IMR-90 (cell line): ENCODE results near the gene PMIS2. TPM values are rescaled to one million over a fixed set of nuclear protein-coding genes. Genes with fewer than 3 reads are reported as not detected.

Experiments used
- ATAC-seq: fragments of 200-7000 bp; cut with Tn5 transposase; 2 replicates; pipeline ENCODE4 v1.9.1; 2020; ENCODE audit warnings: low read depth, mild to moderate bottlenecking, moderate library complexity
- BruUV-seq: library from RNA; stranded (reverse); fragments of 400-500 nt; replicated peaks from 2 replicates; lab custom pipeline; 2021; lab: Mats Ljungman, UMichigan
- CTCF ChIA-PET: fragments of 300-600 bp; formaldehyde crosslinking; extraction: SDS; loops from one replicate; lab custom pipeline; 2021; ENCODE audit warnings: antibody characterized with exemption; lab: Yijun Ruan, JAX
- POLR2A ChIA-PET: fragments of 300-600 bp; sonication (Branson Sonifier 250); formaldehyde crosslinking; loops from one replicate; lab custom pipeline; 2022; ENCODE audit warnings: antibody characterized with exemption; ENCODE audit not compliant: unreplicated experiment; lab: Charles Lee
- DNase-seq: peaks from one replicate; pipeline ENCODE4 v3.0.0; 2013
- H2AFZ ChIP-seq: replicated peaks from 2 replicates; pipeline ENCODE3; 2013; ENCODE audit warnings: low read length, mild to moderate bottlenecking; ENCODE audit not compliant: poor library complexity
- H2AK5ac ChIP-seq: 2 replicates; pipeline ENCODE4 v1.6.1; 2013; ENCODE audit warnings: low read depth, low read length, inconsistent platforms
- H2AK9ac ChIP-seq: replicated peaks from 2 replicates; pipeline ENCODE3; 2013; ENCODE audit warnings: mild to moderate bottlenecking, low read depth, low read length, moderate library complexity; ENCODE audit not compliant: poor library complexity
- H2BK120ac ChIP-seq: 2 replicates; pipeline ENCODE4 v1.6.1; 2013; ENCODE audit warnings: low read depth, low read length, inconsistent platforms
- H2BK15ac ChIP-seq: 3 replicates; pipeline ENCODE4 v1.6.1; 2013; ENCODE audit warnings: low read depth, low read length, inconsistent platforms
- H2BK20ac ChIP-seq: 2 replicates; pipeline ENCODE4 v1.6.1; 2013; ENCODE audit warnings: low read depth, mild to moderate bottlenecking, inconsistent platforms, low read length, moderate library complexity
- H2BK5ac ChIP-seq: 2 replicates; pipeline ENCODE4 v1.6.1; 2013; ENCODE audit warnings: mild to moderate bottlenecking, low read depth, low read length, inconsistent platforms; ENCODE audit not compliant: poor library complexity, severe bottlenecking
- H3K14ac ChIP-seq: replicated peaks from 2 replicates; pipeline ENCODE4 v1.6.1; 2013; ENCODE audit warnings: low read depth, low read length, inconsistent platforms
- H3K18ac ChIP-seq: 2 replicates; pipeline ENCODE4 v1.6.1; 2013; ENCODE audit warnings: low read depth, low read length, control low read depth
- H3K23ac ChIP-seq: 2 replicates; pipeline ENCODE4 v1.6.1; 2013; ENCODE audit warnings: low read depth, low read length, inconsistent platforms
- H3K27ac ChIP-seq: 2 replicates; pipeline ENCODE4 v1.5.1; 2013; ENCODE audit warnings: mild to moderate bottlenecking, control low read depth, low read length; ENCODE audit not compliant: insufficient read depth
- H3K27me3 ChIP-seq: 2 replicates; pipeline ENCODE4 v1.6.1; 2013; ENCODE audit warnings: low read length; ENCODE audit not compliant: control insufficient read depth, insufficient read depth
- H3K36me3 ChIP-seq: 2 replicates; pipeline ENCODE4 v1.6.1; 2013; ENCODE audit warnings: low read length, mixed read lengths; ENCODE audit not compliant: control insufficient read depth, insufficient read depth
- H3K4ac ChIP-seq: 2 replicates; pipeline ENCODE4 v1.6.1; 2013; ENCODE audit warnings: low read depth, low read length, inconsistent platforms
- H3K4me1 ChIP-seq: 2 replicates; pipeline ENCODE4 v1.6.1; 2013; ENCODE audit warnings: low read length, mixed read lengths; ENCODE audit not compliant: control insufficient read depth, insufficient read depth
- H3K4me2 ChIP-seq: 2 replicates; pipeline ENCODE4 v1.6.1; 2013; ENCODE audit warnings: low read depth, mild to moderate bottlenecking, control low read depth, low read length, moderate library complexity
- H3K4me3 ChIP-seq: 2 replicates; pipeline ENCODE4 v1.5.1; 2013; ENCODE audit warnings: low read depth, mild to moderate bottlenecking, control low read depth, low read length, moderate library complexity; ENCODE audit not compliant: insufficient read depth
- H3K56ac ChIP-seq: 2 replicates; pipeline ENCODE4 v1.6.1; 2013; ENCODE audit warnings: low read length, inconsistent platforms; ENCODE audit not compliant: insufficient read depth; ENCODE audit errors: extremely low read depth
- H3K79me1 ChIP-seq, 2 experiments: 2 replicates each; pipeline ENCODE4 v1.6.1; 2013; ENCODE audit warnings: low read length in 2 of 2, inconsistent platforms in 1 of 2, low read depth in 1 of 2
- H3K9ac ChIP-seq: 2 replicates; pipeline ENCODE4 v1.6.1; 2013; ENCODE audit warnings: low read depth, low read length, control low read depth
- H3K9me1 ChIP-seq: 2 replicates; pipeline ENCODE4 v1.6.1; 2013; ENCODE audit warnings: low read length, inconsistent platforms; ENCODE audit not compliant: insufficient read depth
- H3K9me3 ChIP-seq: 2 replicates; pipeline ENCODE4 v1.6.1; 2013; ENCODE audit warnings: low read length; ENCODE audit not compliant: control insufficient read depth, insufficient read depth
- H4K20me1 ChIP-seq: 2 replicates; pipeline ENCODE4 v1.6.1; 2013; ENCODE audit warnings: low read length, inconsistent platforms; ENCODE audit not compliant: insufficient read depth
- H4K5ac ChIP-seq: 2 replicates; pipeline ENCODE4 v1.6.1; 2013; ENCODE audit warnings: mild to moderate bottlenecking, low read depth, low read length, control low read depth
- H4K8ac ChIP-seq, 2 experiments: 2 replicates each; pipeline ENCODE4 v1.6.1; 2013; ENCODE audit warnings: low read depth in 2 of 2, low read length in 2 of 2, control low read depth in 1 of 2, inconsistent platforms in 1 of 2
- H4K91ac ChIP-seq: 2 replicates; pipeline ENCODE4 v1.6.1; 2013; ENCODE audit warnings: low read depth, low read length, inconsistent platforms; ENCODE audit not compliant: insufficient read depth
- CEBPB ChIP-seq: IDR thresholded peaks from 2 replicates; pipeline ENCODE4 v1.6.1; 2012; ENCODE audit warnings: low read depth, low read length, improper control_type of control experiment
- ELK1 ChIP-seq: fragments of 150-350 bp; IDR thresholded peaks from 2 replicates; pipeline ENCODE4 v1.6.1; 2016; ENCODE audit warnings: low read depth, mild to moderate bottlenecking, low read length, moderate library complexity, borderline replicate concordance
- MAZ ChIP-seq: IDR thresholded peaks from 2 replicates; pipeline ENCODE4 v1.6.1; 2012; ENCODE audit warnings: low read depth, mild to moderate bottlenecking, low read length, improper control_type of control experiment, moderate library complexity, borderline replicate concordance
- WGBS, 2 experiments: methylation state at CpG; one replicate each; pipeline versions ENCODE4 v1.1.5 to v1.1.7; 2013; ENCODE audit warnings: missing lambda C conversion rate in 2 of 2; ENCODE audit not compliant: insufficient read length in 1 of 2; ENCODE audit errors: extremely low coverage in 2 of 2; 5-methylcytosine and 5-hydroxymethylcytosine counted together
- dilution Hi-C: fragments of 300-500 bp; cut with HindIII; formaldehyde crosslinking; loops from one replicate; pipeline ENCODE4 v1.14.3; 2018; ENCODE audit warnings: low sequenced_read_pairs; ENCODE audit not compliant: unreplicated experiment
- in situ Hi-C: fragments of 300-500 bp; cut with MboI; formaldehyde crosslinking; loops from 3 replicates; pipeline ENCODE4 v1.14.3; 2019; ENCODE audit warnings: low sequenced_read_pairs, inconsistent platforms, mixed read lengths
- intact Hi-C: fragments of 100-400 bp; cut with micrococcal nuclease; formaldehyde crosslinking; loops from 2 replicates; pipeline ENCODE4 v1.10.0; 2022
- polyA plus RNA-seq, 3 experiments: library from polyadenylated mRNA; depleted of rRNA; stranded (reverse); fragments of >200 nt; gene quantifications; 2 replicates each; pipeline ENCODE4 v1.2.3, GENCODE V29; 2012; ENCODE audit warnings: low replicate concordance in 1 of 3
- total RNA-seq: library from RNA; depleted of rRNA; stranded (reverse); fragments of >200 nt; gene quantifications from 2 replicates; pipeline ENCODE4 v1.2.3, GENCODE V29; 2012
- TF ChIP-seq, protein P1 (sequence below): fragments of 150-350 bp; IDR thresholded peaks from 2 replicates; pipeline ENCODE4 v1.6.1; 2017; ENCODE audit warnings: mild to moderate bottlenecking, antibody characterized with exemption, low read length, low read depth

Gene PMIS2
- total and polyA plus RNA-seq, 2 of the 4 experiments (the other 2 are of a cell fraction): not detected

GRCh38 chr19:35619290-35619923, 33.4 kb downstream of the PMIS2 start:
- Histone ChIP-seq H3K56ac (no peak overlapping the region), H3K9me3 (no peaks in the 10 kb centered on the region), H4K8ac (no peak overlapping the region), H3K36me3 (peaks cover 9% of the 10 kb centered on the region; the same call in 1 of the 2 replicates), H3K4me1 (no peaks in the 10 kb centered on the region), H4K20me1 (no peaks in the 10 kb centered on the region), H2BK20ac (no peak overlapping the region), H3K9ac (no peak overlapping the region), H3K14ac (no peak overlapping the region), H2AK5ac (no peak overlapping the region), H3K4ac (no peak overlapping the region), H3K27me3 (no peaks in the 10 kb centered on the region), H2AFZ (no peak overlapping the region), H3K23ac (no peak overlapping the region), H3K4me3 (no peak overlapping the region), H2BK5ac (no peak overlapping the region), H3K18ac (no peak overlapping the region), H2BK120ac (no peak overlapping the region), H4K91ac (no peak overlapping the region), H4K5ac (no peak overlapping the region), H3K27ac (no peak overlapping the region), H2AK9ac (no peak overlapping the region), H3K79me1 (no peaks in the 10 kb centered on the region), H3K9me1 (no peaks in the 10 kb centered on the region), H3K4me2 (no peak overlapping the region), H2BK15ac (no peak overlapping the region)
- no peak for DNase-seq
- ChIA-PET CTCF (no interaction called here), POLR2A (no interaction called here)
- WGBS, 2 experiments: 100% methylated on average over 4 of the region's 12 CpGs; no CpG with 5 or more reads in 1 of the 2 experiments
- ATAC-seq: no peak
- TF ChIP-seq MAZ (no peak), ELK1 (no peak), CEBPB (no peak)
- TF ChIP-seq, protein P1, sequence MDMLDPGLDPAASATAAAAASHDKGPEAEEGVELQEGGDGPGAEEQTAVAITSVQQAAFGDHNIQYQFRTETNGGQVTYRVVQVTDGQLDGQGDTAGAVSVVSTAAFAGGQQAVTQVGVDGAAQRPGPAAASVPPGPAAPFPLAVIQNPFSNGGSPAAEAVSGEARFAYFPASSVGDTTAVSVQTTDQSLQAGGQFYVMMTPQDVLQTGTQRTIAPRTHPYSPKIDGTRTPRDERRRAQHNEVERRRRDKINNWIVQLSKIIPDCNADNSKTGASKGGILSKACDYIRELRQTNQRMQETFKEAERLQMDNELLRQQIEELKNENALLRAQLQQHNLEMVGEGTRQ: no peak
- dilution Hi-C loops (no loop called here), intact Hi-C loops (no loop called here), in situ Hi-C loops (no loop called here)
- no TSS peak for BruUV-seq
